Measurements from ENCODE around the gene GNB3. TPM values are rescaled to one million over a fixed set of nuclear protein-coding genes. Genes with fewer than 3 reads are reported as not detected.

The GNB3 gene
- total and polyA plus RNA-seq, 9 of the 15 experiments (the other 6 are each of a cell fraction or from before 2014, with no cell fraction given), result 1.4 to 5.8 (median 2.0) TPM

DNA sequence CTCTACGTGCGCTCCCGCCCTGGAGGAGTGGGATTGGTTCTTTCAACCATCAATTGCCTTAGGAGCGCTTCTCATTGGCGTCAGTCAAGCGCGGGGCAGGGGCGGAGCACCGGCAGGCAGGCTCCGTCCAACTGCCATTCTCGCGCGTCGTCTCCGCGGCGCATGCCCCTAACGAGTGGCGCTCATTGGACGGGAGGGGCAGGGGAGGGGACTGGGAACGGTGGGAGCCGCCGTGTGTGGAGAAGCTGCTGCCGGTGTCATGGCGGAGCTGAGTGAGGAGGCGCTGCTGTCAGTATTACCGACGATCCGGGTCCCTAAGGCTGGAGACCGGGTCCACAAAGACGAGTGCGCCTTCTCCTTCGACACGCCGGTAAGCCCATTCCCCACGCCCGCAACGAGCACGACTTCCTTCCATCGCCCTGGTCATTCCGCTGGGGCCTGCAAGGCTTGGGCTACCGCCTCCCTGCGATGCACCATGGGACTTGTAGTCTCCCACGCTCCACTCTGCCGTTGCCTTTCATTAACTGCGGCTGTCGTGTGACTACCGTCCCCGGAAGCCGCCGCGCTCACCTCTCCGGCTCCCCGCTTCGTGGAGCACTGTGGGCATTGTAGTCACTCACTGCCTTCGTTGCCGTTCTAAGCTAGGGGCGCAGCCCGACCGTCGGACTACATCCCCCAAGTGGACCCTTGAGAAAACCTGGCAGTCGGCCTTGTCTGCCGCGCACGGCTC, 11.4 kb downstream of the GNB3 start, which contains the start of gene USP5 (continued):
- no peak for TF ChIP-seq EZH2 (IDR thresholded peaks at IDR 0.05; ENCODE audit: borderline replicate concordance, low read depth, low read length)
- peak; percentile 92 for TF ChIP-seq GABPA (tag; conservative IDR thresholded peaks at IDR 0.05; ENCODE audit: low read depth)
- 0 out of 2 replicates have a peak, but pooled peaks have one; percentile 48 for TF ChIP-seq ZNF449 (CRISPR knock-in tag; IDR thresholded peaks at IDR 0.05)
- no peak for TF ChIP-seq PHTF2 (CRISPR knock-in tag; IDR thresholded peaks at IDR 0.05)
- TF ChIP-seq E2F8 (IDR thresholded peaks at IDR 0.05; ENCODE audit: low read depth, partially characterized antibody), result no peak
- TF ChIP-seq MITF (IDR thresholded peaks at IDR 0.05), result 0 out of 2 replicates have a peak, but pooled peaks have one; percentile 29
- TF ChIP-seq, protein P1, sequence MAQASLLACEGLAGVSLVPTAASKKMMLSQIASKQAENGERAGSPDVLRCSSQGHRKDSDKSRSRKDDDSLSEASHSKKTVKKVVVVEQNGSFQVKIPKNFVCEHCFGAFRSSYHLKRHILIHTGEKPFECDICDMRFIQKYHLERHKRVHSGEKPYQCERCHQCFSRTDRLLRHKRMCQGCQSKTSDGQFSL (CRISPR knock-in tag; IDR thresholded peaks at IDR 0.05), result no peak
- TF ChIP-seq, protein P1 (tag; IDR thresholded peaks at IDR 0.05), result 0 out of 4 replicates have a peak, but pooled peaks of 1 of the 2 experiments have one; percentile 48
- TF ChIP-seq HNRNPUL1 (IDR thresholded peaks at IDR 0.05; ENCODE audit: low read length), result no peak
- TF ChIP-seq, protein P2, sequence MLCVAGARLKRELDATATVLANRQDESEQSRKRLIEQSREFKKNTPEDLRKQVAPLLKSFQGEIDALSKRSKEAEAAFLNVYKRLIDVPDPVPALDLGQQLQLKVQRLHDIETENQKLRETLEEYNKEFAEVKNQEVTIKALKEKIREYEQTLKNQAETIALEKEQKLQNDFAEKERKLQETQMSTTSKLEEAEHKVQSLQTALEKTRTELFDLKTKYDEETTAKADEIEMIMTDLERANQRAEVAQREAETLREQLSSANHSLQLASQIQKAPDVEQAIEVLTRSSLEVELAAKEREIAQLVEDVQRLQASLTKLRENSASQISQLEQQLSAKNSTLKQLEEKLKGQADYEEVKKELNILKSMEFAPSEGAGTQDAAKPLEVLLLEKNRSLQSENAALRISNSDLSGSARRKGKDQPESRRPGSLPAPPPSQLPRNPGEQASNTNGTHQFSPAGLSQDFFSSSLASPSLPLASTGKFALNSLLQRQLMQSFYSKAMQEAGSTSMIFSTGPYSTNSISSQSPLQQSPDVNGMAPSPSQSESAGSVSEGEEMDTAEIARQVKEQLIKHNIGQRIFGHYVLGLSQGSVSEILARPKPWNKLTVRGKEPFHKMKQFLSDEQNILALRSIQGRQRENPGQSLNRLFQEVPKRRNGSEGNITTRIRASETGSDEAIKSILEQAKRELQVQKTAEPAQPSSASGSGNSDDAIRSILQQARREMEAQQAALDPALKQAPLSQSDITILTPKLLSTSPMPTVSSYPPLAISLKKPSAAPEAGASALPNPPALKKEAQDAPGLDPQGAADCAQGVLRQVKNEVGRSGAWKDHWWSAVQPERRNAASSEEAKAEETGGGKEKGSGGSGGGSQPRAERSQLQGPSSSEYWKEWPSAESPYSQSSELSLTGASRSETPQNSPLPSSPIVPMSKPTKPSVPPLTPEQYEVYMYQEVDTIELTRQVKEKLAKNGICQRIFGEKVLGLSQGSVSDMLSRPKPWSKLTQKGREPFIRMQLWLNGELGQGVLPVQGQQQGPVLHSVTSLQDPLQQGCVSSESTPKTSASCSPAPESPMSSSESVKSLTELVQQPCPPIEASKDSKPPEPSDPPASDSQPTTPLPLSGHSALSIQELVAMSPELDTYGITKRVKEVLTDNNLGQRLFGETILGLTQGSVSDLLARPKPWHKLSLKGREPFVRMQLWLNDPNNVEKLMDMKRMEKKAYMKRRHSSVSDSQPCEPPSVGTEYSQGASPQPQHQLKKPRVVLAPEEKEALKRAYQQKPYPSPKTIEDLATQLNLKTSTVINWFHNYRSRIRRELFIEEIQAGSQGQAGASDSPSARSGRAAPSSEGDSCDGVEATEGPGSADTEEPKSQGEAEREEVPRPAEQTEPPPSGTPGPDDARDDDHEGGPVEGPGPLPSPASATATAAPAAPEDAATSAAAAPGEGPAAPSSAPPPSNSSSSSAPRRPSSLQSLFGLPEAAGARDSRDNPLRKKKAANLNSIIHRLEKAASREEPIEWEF (CRISPR knock-in tag; IDR thresholded peaks at IDR 0.05), result peak; percentile 55; the same call in 1 of the 2 replicates
- peak; percentile 54; the same call in 1 of the 2 replicates for TF ChIP-seq BHLHE40 (IDR thresholded peaks at IDR 0.05; ENCODE audit: low read length)
- no peak for TF ChIP-seq STAG1 (CRISPR knock-in tag; IDR thresholded peaks at IDR 0.05; ENCODE audit: borderline replicate concordance)
- no peak for TF ChIP-seq BRD4 (IDR thresholded peaks at IDR 0.05)
- no peak for TF ChIP-seq ZNF668 (CRISPR knock-in tag; IDR thresholded peaks at IDR 0.05)
- peak; percentile 51; the same call in 1 of the 2 replicates for TF ChIP-seq NFRKB (IDR thresholded peaks at IDR 0.05; ENCODE audit: low read depth)

Data from K562 (cell line).